Testis (tissue), 3 donors: ENCODE results near the gene SUPT3H. TPM values are rescaled to one million over a fixed set of nuclear protein-coding genes. Genes with fewer than 3 reads are reported as not detected.

ENCODE experiments used
- DNase-seq: peaks from one replicate; pipeline ENCODE4 v3.0.0-alpha.2; 2019
- H3K27ac ChIP-seq, 2 donors: fragments of 200-600 bp; sonication (generic); one replicate each; pipeline ENCODE4 v1.5.1; 2019
- H3K27me3 ChIP-seq: fragments of 200-600 bp; sonication (generic); one replicate; pipeline ENCODE4 v1.5.1; 2019
- H3K36me3 ChIP-seq: fragments of 200-600 bp; sonication (generic); one replicate; pipeline ENCODE4 v1.5.1; 2017; ENCODE audit warnings: low read depth; ENCODE audit errors: missing control alignments
- H3K4me1 ChIP-seq: fragments of 200-600 bp; sonication (generic); one replicate; pipeline ENCODE4 v1.5.1; 2019
- H3K4me3 ChIP-seq, 2 donors: fragments of 200-600 bp; sonication (generic); one replicate each; pipeline ENCODE4 v1.5.1; 2017 to 2019
- H3K9me3 ChIP-seq: fragments of 200-600 bp; sonication (generic); one replicate; pipeline ENCODE4 v1.5.1; 2017
- CTCF ChIP-seq, 3 experiments: fragments of 450-650 bp in 2 of 3; fragments of 200-600 bp in 1 of 3; sonication (generic) in 1 of 3; IDR thresholded peaks; one replicate each; pipeline ENCODE4 v1.5.1; 2016 to 2019; ENCODE audit warnings: antibody characterized with exemption in 3 of 3, mild to moderate bottlenecking in 2 of 3, moderate library complexity in 1 of 3
- POLR2A ChIP-seq: fragments of 450-650 bp; IDR thresholded peaks from one replicate; pipeline ENCODE4 v1.6.1; 2017; ENCODE audit warnings: antibody characterized with exemption, mild to moderate bottlenecking, moderate library complexity
- WGBS, 2 donors: methylation state at CpG; one replicate each; pipeline ENCODE4 v1.1.5; 2018; 5-methylcytosine and 5-hydroxymethylcytosine counted together
- intact Hi-C: fragments of 100-400 bp; cut with DNase I; formaldehyde crosslinking; loops from one replicate; pipeline ENCODE4 v1.15.1; 2023; ENCODE audit warnings: low total_unique reads
- polyA plus RNA-seq: library from polyadenylated mRNA; stranded (reverse); fragments of 350-450 nt; fragmentation: Illumina TruSeq; extraction: RNeasy Lipid Tissue Mini Kit (QIAGEN cat#74804); gene quantifications from one replicate; pipeline ENCODE4 v1.2.3, GENCODE V29; 2014; ENCODE audit warnings: low read depth, low replicate concordance; ENCODE audit not compliant: insufficient read depth
- total RNA-seq, 2 donors: library from RNA; depleted of rRNA; stranded (reverse); fragments of >200 nt; gene quantifications; one replicate each; pipeline ENCODE4 v1.2.3, GENCODE V29; 2016

Gene SUPT3H
- total and polyA plus RNA-seq, 3 donors from 2014 or later = 29.4 to 35.9 (median 30.8) TPM

- Histone ChIP-seq H3K4me3 (peak overlapping the region; percentile 59 to 72), H3K9me3 (no peaks in the 10 kb centered on the region), H3K27me3 (no peaks in the 10 kb centered on the region), H3K4me1 (peaks cover 12% of the 10 kb centered on the region), H3K27ac (peak overlapping the region; percentile 68 to 70), H3K36me3 (no peaks in the 10 kb centered on the region)
- peak; percentile 18 for DNase-seq
- intact Hi-C loops = loop anchor here (10.0 kb wide), 1 partner anchor 292 kb away; no protein-coding TSS in a partner anchor
- 0 to 2% methylated on average over 33 to 62 of the region's 62 CpGs for WGBS, 2 donors
- TF ChIP-seq CTCF (IDR thresholded peaks at IDR 0.05) (no peak), POLR2A (no peak)
Observed at GRCh38 chr6:45423111-45423823, 45.5 kb upstream of the SUPT3H start.

- intact Hi-C loops = loop anchor here (10.0 kb wide), 1 partner anchor 292 kb away; no protein-coding TSS in a partner anchor
- no peaks in the 10 kb centered on the region for H3K36me3 ChIP-seq
- H3K27ac ChIP-seq = peak overlapping the region; percentile 68 to 70
- no peaks in the 10 kb centered on the region for H3K9me3 ChIP-seq
- H3K4me1 ChIP-seq = peaks cover 12% of the 10 kb centered on the region
- WGBS, 2 donors = 1 to 2% methylated on average over 7 to 50 of the region's 55 CpGs
- no peaks in the 10 kb centered on the region for H3K27me3 ChIP-seq
- TF ChIP-seq POLR2A (no peak), CTCF (IDR thresholded peaks at IDR 0.05) (no peak)
- H3K4me3 ChIP-seq = peak overlapping the region; percentile 59 to 72
- DNase-seq = peak; percentile 23
Observed at GRCh38 chr6:45422503-45423110, 44.9 kb upstream of the SUPT3H start.

- peak; percentile 45 for DNase-seq
- 1% methylated on average over 82 to 83 of the region's 83 CpGs for WGBS, 2 donors
- Histone ChIP-seq H3K9me3 (no peaks in the 10 kb centered on the region), H3K4me1 (peaks cover 12% of the 10 kb centered on the region), H3K27ac (peak overlapping the region in 1 of 2 donors; percentile 68), H3K36me3 (no peaks in the 10 kb centered on the region), H3K4me3 (peak overlapping the region; percentile 59 to 72), H3K27me3 (no peaks in the 10 kb centered on the region)
- TF ChIP-seq POLR2A (no peak), CTCF (IDR thresholded peaks at IDR 0.05) (no peak)
- intact Hi-C loops = loop anchor here (10.0 kb wide), 1 partner anchor 293 kb away; no protein-coding TSS in a partner anchor
Observed at GRCh38 chr6:45421709-45422502, 44.2 kb upstream of the SUPT3H start.

- H3K27me3 ChIP-seq = no peaks in the 10 kb centered on the region
- intact Hi-C loops = loop anchor here (10.0 kb wide), 1 partner anchor 294 kb away; no protein-coding TSS in a partner anchor
Observed at GRCh38 chr6:45420909-45421708, 43.4 kb upstream of the SUPT3H start.

More at GRCh38 chr6:45420909-45421708, 43.4 kb upstream of the SUPT3H start:
- Histone ChIP-seq H3K4me3 (peak overlapping the region; percentile 59 to 72), H3K27ac (no peak overlapping the region), H3K9me3 (no peaks in the 10 kb centered on the region), H3K4me1 (peaks cover 12% of the 10 kb centered on the region), H3K36me3 (no peaks in the 10 kb centered on the region)
- WGBS, 2 donors = 15 to 24% methylated on average over 14 to 19 of the region's 19 CpGs
- TF ChIP-seq POLR2A (no peak), CTCF (IDR thresholded peaks at IDR 0.05) (no peak)
- no peak for DNase-seq
